Activated T-cell treated with anti-CD3 and anti-CD28 coated beads for 4 hours (primary cell): Measurements from ENCODE around the gene LPAR3.

ENCODE experiments used
- DNase-seq: peaks from one replicate; pipeline ENCODE4 v3.0.0-alpha.2; 2020

Gene LPAR3

GRCh38 chr1:84855691-84856630 lies 37.0 kb downstream of the LPAR3 start:
- DNase-seq = no peak

- no peak for DNase-seq
These were observed 37.8 kb downstream of the LPAR3 start for GRCh38 chr1:84855168-84855567.

GRCh38 chr1:84853741-84854721 lies 39.0 kb downstream of the LPAR3 start:
- peak; percentile 25 for DNase-seq

GRCh38 chr1:84851839-84852238 lies 41.2 kb downstream of the LPAR3 start:
- DNase-seq = no peak

GRCh38 chr1:84849357-84849975 lies 43.5 kb downstream of the LPAR3 start:
- no peak for DNase-seq

GRCh38 chr1:84847253-84848250 lies 45.5 kb downstream of the LPAR3 start:
- DNase-seq = no peak

GRCh38 chr1:84846387-84846786 lies 46.6 kb downstream of the LPAR3 start:
- DNase-seq = no peak

GRCh38 chr1:84845357-84845756 lies 47.6 kb downstream of the LPAR3 start:
- DNase-seq = no peak

- DNase-seq = no peak
These were observed 48.9 kb downstream of the LPAR3 start for GRCh38 chr1:84844094-84844493.

- DNase-seq = no peak
These were observed 50.2 kb downstream of the LPAR3 start for GRCh38 chr1:84842748-84843231.

GRCh38 chr1:84841971-84842370 lies 51.0 kb downstream of the LPAR3 start:
- no peak for DNase-seq

- DNase-seq = no peak
These were observed 52.7 kb downstream of the LPAR3 start for GRCh38 chr1:84840346-84840745.

GRCh38 chr1:84839544-84839943 lies 53.5 kb downstream of the LPAR3 start:
- no peak for DNase-seq

- no peak for DNase-seq
These were observed 56.9 kb downstream of the LPAR3 start for GRCh38 chr1:84836145-84836544.

GRCh38 chr1:84835169-84835568 lies 57.8 kb downstream of the LPAR3 start:
- DNase-seq = no peak

GRCh38 chr1:84834419-84835064 lies 58.5 kb downstream of the LPAR3 start:
- no peak for DNase-seq

- no peak for DNase-seq
These were observed 59.8 kb downstream of the LPAR3 start for GRCh38 chr1:84833194-84833593.

GRCh38 chr1:84830136-84830535 lies 62.9 kb downstream of the LPAR3 start:
- DNase-seq = no peak

- DNase-seq = no peak
These were observed 65.0 kb downstream of the LPAR3 start for GRCh38 chr1:84827976-84828375.

- DNase-seq = no peak
These were observed 65.5 kb downstream of the LPAR3 start for GRCh38 chr1:84827555-84827954.

- no peak for DNase-seq
These were observed 67.8 kb downstream of the LPAR3 start for GRCh38 chr1:84825161-84825560.
